ENCODE results near the gene KCNN4. TPM values are rescaled to one million over a fixed set of nuclear protein-coding genes. Genes with fewer than 3 reads are reported as not detected.

KCNN4 gene
- total and polyA plus RNA-seq, 4 donors, result 0.14 to 30.3 (median 0.51) TPM

- Histone ChIP-seq H3K27me3 (ENCODE audit: control insufficient read depth in 4 of 4, insufficient read depth in 4 of 4, low read length in 3 of 4) (no peaks in the 10 kb centered on the region), H3K4me3 (ENCODE audit: low read depth in 1 of 3, low read length in 3 of 3) (no peak overlapping the region), H3K9ac (ENCODE audit: low read depth in 1 of 2, low read length in 2 of 2) (no peak overlapping the region), H3K36me3 (ENCODE audit: control insufficient read depth in 4 of 4, insufficient read depth in 3 of 4, low read depth in 1 of 4, low read length in 3 of 4) (no peaks in the 10 kb centered on the region), H3K4me1 (ENCODE audit: control insufficient read depth in 4 of 4, insufficient read depth in 4 of 4, low read length in 3 of 4) (no peaks in the 10 kb centered on the region), H3K27ac (ENCODE audit: low read depth in 1 of 2, low read length in 2 of 2) (no peak overlapping the region), H3K9me3 (ENCODE audit: control insufficient read depth in 4 of 4, low read length in 3 of 4) (no peaks in the 10 kb centered on the region)
- no peak for TF ChIP-seq TAF1 (conservative IDR thresholded peaks at IDR 0.05)
- no peak for DNase-seq (ENCODE audit: low spot score)
- 85% methylated on average over 10 of the region's 10 CpGs for WGBS
These were observed 59.8 kb downstream of the KCNN4 start for GRCh38 chr19:43720936-43721335.

DNA sequence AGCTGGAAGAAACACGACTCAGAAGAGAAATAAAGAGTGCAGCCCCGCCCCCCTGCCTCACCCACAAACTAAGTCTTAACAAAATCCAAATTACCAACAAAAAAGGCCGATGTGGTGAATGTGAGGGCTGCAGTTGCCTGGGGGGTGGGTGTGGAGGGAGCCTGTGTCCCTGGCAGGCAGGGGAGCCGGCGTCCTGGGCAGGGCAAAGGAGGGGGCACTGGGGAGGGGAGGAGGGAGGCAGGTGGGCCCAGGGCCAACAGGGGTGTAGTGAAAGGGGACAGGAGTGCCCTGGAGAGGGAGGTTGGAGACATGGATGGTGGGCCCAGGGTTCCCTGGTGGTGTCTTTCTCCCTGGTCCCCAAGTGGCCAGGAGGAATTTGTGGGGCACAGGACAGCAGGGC lies 60.9 kb downstream of the KCNN4 start:
- Histone ChIP-seq H3K9ac (ENCODE audit: low read depth in 1 of 2, low read length in 2 of 2) (no peak overlapping the region), H3K4me3 (ENCODE audit: low read depth in 1 of 3, low read length in 3 of 3) (no peak overlapping the region), H3K27ac (ENCODE audit: low read depth in 1 of 2, low read length in 2 of 2) (no peak overlapping the region), H3K36me3 (ENCODE audit: control insufficient read depth in 4 of 4, insufficient read depth in 3 of 4, low read depth in 1 of 4, low read length in 3 of 4) (no peaks in the 10 kb centered on the region), H3K4me1 (ENCODE audit: control insufficient read depth in 4 of 4, insufficient read depth in 4 of 4, low read length in 3 of 4) (no peaks in the 10 kb centered on the region), H3K9me3 (ENCODE audit: control insufficient read depth in 4 of 4, low read length in 3 of 4) (no peaks in the 10 kb centered on the region), H3K27me3 (ENCODE audit: control insufficient read depth in 4 of 4, insufficient read depth in 4 of 4, low read length in 3 of 4) (no peaks in the 10 kb centered on the region)
- no peak for DNase-seq (ENCODE audit: low spot score)
- TF ChIP-seq SP1 (IDR thresholded peaks at IDR 0.05), result no peak
- TF ChIP-seq YY1 (IDR thresholded peaks at IDR 0.05), result no peak
- no peak for TF ChIP-seq EGR1 (IDR thresholded peaks at IDR 0.05; ENCODE audit: low read depth in 2 of 2)
- no peak for TF ChIP-seq TAF1 (conservative IDR thresholded peaks at IDR 0.05)
- no peak for TF ChIP-seq RAD21 (IDR thresholded peaks at IDR 0.05)
- TF ChIP-seq, protein P1, sequence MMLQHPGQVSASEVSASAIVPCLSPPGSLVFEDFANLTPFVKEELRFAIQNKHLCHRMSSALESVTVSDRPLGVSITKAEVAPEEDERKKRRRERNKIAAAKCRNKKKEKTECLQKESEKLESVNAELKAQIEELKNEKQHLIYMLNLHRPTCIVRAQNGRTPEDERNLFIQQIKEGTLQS (IDR thresholded peaks at IDR 0.05), result no peak
- TF ChIP-seq RXRA (IDR thresholded peaks at IDR 0.05), result no peak
- TF ChIP-seq, protein P2, sequence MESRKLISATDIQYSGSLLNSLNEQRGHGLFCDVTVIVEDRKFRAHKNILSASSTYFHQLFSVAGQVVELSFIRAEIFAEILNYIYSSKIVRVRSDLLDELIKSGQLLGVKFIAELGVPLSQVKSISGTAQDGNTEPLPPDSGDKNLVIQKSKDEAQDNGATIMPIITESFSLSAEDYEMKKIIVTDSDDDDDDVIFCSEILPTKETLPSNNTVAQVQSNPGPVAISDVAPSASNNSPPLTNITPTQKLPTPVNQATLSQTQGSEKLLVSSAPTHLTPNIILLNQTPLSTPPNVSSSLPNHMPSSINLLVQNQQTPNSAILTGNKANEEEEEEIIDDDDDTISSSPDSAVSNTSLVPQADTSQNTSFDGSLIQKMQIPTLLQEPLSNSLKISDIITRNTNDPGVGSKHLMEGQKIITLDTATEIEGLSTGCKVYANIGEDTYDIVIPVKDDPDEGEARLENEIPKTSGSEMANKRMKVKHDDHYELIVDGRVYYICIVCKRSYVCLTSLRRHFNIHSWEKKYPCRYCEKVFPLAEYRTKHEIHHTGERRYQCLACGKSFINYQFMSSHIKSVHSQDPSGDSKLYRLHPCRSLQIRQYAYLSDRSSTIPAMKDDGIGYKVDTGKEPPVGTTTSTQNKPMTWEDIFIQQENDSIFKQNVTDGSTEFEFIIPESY (IDR thresholded peaks at IDR 0.05), result no peak
- no peak for TF ChIP-seq JUND (IDR thresholded peaks at IDR 0.05)
- no peak for TF ChIP-seq GABPA (IDR thresholded peaks at IDR 0.05 in 1 of 2, conservative IDR thresholded peaks at IDR 0.05 in 1 of 2)
- TF ChIP-seq NR2F2 (IDR thresholded peaks at IDR 0.05), result no peak
- 80% methylated on average over 5 of the region's 5 CpGs for WGBS

- 93% methylated on average over 37 of the region's 37 CpGs for WGBS
- Histone ChIP-seq H3K4me1 (ENCODE audit: control insufficient read depth in 4 of 4, insufficient read depth in 4 of 4, low read length in 3 of 4) (no peaks in the 10 kb centered on the region), H3K9me3 (ENCODE audit: control insufficient read depth in 4 of 4, low read length in 3 of 4) (no peaks in the 10 kb centered on the region), H3K36me3 (ENCODE audit: control insufficient read depth in 4 of 4, insufficient read depth in 3 of 4, low read depth in 1 of 4, low read length in 3 of 4) (no peaks in the 10 kb centered on the region), H3K4me3 (ENCODE audit: low read depth in 1 of 3, low read length in 3 of 3) (no peak overlapping the region), H3K9ac (ENCODE audit: low read depth in 1 of 2, low read length in 2 of 2) (no peak overlapping the region), H3K27ac (ENCODE audit: low read depth in 1 of 2, low read length in 2 of 2) (no peak overlapping the region), H3K27me3 (ENCODE audit: control insufficient read depth in 4 of 4, insufficient read depth in 4 of 4, low read length in 3 of 4) (no peaks in the 10 kb centered on the region)
- DNase-seq (ENCODE audit: low spot score), result no peak
- TF ChIP-seq NR2F2 (IDR thresholded peaks at IDR 0.05), result no peak
- TF ChIP-seq, protein P3, sequence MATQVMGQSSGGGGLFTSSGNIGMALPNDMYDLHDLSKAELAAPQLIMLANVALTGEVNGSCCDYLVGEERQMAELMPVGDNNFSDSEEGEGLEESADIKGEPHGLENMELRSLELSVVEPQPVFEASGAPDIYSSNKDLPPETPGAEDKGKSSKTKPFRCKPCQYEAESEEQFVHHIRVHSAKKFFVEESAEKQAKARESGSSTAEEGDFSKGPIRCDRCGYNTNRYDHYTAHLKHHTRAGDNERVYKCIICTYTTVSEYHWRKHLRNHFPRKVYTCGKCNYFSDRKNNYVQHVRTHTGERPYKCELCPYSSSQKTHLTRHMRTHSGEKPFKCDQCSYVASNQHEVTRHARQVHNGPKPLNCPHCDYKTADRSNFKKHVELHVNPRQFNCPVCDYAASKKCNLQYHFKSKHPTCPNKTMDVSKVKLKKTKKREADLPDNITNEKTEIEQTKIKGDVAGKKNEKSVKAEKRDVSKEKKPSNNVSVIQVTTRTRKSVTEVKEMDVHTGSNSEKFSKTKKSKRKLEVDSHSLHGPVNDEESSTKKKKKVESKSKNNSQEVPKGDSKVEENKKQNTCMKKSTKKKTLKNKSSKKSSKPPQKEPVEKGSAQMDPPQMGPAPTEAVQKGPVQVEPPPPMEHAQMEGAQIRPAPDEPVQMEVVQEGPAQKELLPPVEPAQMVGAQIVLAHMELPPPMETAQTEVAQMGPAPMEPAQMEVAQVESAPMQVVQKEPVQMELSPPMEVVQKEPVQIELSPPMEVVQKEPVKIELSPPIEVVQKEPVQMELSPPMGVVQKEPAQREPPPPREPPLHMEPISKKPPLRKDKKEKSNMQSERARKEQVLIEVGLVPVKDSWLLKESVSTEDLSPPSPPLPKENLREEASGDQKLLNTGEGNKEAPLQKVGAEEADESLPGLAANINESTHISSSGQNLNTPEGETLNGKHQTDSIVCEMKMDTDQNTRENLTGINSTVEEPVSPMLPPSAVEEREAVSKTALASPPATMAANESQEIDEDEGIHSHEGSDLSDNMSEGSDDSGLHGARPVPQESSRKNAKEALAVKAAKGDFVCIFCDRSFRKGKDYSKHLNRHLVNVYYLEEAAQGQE (IDR thresholded peaks at IDR 0.05), result no peak
- no peak for TF ChIP-seq EGR1 (IDR thresholded peaks at IDR 0.05; ENCODE audit: low read depth in 2 of 2)
- no peak for TF ChIP-seq TAF1 (conservative IDR thresholded peaks at IDR 0.05)
- no peak for TF ChIP-seq YY1 (IDR thresholded peaks at IDR 0.05)
- no peak for TF ChIP-seq FOXA1 (IDR thresholded peaks at IDR 0.05)
- TF ChIP-seq, protein P1 (IDR thresholded peaks at IDR 0.05), result no peak
- TF ChIP-seq SP1 (IDR thresholded peaks at IDR 0.05), result no peak
- TF ChIP-seq HNF4A (conservative IDR thresholded peaks at IDR 0.05), result no peak
- TF ChIP-seq HNF4G (IDR thresholded peaks at IDR 0.05), result no peak
- no peak for TF ChIP-seq RXRA (IDR thresholded peaks at IDR 0.05)
- TF ChIP-seq GABPA (IDR thresholded peaks at IDR 0.05 in 1 of 2, conservative IDR thresholded peaks at IDR 0.05 in 1 of 2), result no peak
- TF ChIP-seq, protein P4, sequence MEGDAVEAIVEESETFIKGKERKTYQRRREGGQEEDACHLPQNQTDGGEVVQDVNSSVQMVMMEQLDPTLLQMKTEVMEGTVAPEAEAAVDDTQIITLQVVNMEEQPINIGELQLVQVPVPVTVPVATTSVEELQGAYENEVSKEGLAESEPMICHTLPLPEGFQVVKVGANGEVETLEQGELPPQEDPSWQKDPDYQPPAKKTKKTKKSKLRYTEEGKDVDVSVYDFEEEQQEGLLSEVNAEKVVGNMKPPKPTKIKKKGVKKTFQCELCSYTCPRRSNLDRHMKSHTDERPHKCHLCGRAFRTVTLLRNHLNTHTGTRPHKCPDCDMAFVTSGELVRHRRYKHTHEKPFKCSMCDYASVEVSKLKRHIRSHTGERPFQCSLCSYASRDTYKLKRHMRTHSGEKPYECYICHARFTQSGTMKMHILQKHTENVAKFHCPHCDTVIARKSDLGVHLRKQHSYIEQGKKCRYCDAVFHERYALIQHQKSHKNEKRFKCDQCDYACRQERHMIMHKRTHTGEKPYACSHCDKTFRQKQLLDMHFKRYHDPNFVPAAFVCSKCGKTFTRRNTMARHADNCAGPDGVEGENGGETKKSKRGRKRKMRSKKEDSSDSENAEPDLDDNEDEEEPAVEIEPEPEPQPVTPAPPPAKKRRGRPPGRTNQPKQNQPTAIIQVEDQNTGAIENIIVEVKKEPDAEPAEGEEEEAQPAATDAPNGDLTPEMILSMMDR (IDR thresholded peaks at IDR 0.05; ENCODE audit: low read depth, low read length, missing input control), result no peak
- TF ChIP-seq JUND (IDR thresholded peaks at IDR 0.05), result no peak
These were observed 61.4 kb downstream of the KCNN4 start for GRCh38 chr19:43719378-43719868.

Data from liver (tissue), 9 donors.